ENCODE results near the gene MGMT. TPM values are rescaled to one million over a fixed set of nuclear protein-coding genes. Genes with fewer than 3 reads are reported as not detected.

MGMT gene
- total RNA-seq, 1 donor from 2014 or later = 7.7 TPM

DNA sequence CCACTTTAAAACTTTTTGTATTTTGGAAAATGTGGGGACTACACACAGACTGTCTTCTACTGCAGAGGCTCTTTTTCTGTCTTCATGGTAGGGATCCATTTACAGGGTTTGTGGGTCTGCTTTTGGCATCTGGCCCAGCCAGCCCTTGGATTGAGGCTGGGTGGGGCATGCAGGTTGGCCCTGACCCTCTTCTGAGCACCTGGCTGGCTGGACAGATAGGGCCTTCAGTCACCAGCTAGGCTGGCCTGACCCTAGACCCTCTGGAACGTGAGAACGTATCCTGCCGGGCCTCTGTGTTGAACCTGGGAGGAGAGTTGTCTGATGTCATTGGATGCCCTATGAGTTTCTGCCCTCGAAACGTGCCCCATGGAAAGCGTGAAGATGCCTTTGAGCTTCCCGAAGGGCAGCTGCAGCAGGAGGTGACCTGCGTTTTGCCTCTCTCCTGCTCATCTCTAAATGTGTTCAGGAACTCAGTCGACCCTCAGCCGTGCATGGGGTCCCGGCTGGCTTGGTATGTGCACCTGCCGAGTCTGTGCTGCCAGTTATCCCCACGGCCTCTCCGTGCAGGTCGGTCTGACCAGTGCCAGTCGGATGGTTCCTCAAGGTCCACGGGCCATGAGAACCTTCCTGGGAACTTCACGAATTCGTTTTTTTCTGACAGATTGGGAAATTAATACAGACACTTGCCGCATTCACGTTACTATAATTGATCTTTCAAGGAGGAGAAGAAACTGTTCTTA, 74.9 kb downstream of the MGMT start:
- no peak for DNase-seq (ENCODE audit: low read depth in 2 of 2)

DNA sequence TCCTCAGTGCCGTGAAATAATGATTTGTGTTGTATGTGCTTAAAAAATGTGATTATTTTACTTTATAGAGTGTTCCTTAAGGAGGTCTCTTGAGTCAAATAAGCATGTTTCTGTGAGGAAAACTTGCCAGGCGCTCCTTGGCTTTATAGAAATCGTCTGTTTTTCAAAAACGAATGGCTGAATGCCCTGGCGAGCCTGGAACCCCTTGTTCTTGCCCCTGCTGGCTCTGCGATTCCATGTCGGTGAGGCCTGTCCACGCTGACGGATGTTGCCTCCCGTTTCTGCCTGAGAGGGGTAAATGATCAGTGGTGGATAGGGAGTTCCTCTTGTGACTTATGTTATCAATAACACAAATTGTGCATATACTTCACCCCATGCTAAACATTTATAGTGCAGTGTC, 75.5 kb downstream of the MGMT start:
- DNase-seq (ENCODE audit: low read depth in 2 of 2) = no peak

DNA sequence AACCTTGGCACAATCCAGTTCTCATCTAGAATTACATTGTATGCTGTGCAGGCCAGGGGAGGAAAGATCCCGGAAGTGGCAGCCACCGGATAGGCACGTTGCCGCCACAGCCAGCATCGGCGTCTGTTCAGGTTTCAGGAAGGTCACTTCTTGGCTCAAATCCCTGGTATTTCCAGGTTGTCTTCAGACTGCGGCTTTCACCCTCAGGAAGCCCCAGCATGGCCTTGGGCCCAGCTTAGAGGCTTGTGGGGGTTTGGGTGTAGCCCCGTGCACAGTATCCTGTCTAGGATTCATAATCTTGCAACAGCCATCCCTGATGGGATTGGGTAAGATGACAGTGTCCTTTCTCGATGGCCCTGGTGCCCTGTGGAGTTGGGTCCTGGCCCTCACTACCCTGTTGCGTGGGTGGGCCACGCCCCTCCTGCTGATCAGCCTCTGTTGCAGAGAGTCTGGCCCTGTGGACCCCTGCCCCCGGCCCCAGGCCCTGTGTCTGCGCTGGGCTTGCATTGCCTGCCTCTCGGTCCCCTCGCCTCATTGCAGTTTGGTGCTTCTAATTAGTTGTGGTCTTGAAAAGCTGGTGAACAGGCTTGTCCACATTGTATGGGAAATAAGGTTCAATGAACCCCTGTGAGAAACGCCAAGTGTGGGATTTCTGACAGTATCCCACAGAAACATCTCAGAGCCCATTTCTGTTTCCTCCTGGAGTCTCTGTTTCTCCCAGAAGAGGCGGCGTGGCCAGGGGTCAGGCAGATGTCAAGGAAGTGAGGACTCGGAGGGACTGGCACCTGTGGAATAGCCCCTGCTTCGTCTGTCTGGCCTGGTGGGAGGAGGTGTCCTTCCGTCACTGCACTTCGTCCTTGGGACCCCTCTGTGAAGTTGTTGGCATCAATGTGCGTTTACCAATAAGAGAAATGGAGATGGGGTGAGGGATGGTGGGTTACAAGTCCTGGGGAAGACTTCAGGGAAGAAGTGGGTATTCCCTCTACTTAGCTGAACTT, 77.5 kb downstream of the MGMT start:
- DNase-seq (ENCODE audit: low read depth in 2 of 2) = peak in 1 of 2 donors; percentile 14

DNA sequence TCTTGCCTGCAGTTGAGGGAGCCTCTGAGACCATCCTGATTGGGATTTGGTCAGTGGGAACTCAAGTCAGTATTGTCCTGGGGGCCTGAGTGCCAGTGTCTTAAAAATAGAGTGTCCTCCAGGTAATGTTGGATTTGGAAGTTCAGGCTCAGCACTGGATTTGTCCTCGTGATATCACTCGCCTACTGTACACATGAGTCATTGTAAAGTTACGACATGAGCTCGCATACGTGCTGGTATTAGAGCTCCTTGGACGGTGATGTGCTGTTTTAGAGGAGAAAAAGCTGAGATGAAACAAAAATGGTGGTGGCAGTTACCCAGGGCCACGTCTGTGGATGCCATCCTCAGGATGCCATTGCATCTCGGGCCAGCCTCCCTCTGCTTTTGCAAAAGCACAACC, 78.2 kb downstream of the MGMT start:
- no peak for DNase-seq (ENCODE audit: low read depth in 2 of 2)

DNA sequence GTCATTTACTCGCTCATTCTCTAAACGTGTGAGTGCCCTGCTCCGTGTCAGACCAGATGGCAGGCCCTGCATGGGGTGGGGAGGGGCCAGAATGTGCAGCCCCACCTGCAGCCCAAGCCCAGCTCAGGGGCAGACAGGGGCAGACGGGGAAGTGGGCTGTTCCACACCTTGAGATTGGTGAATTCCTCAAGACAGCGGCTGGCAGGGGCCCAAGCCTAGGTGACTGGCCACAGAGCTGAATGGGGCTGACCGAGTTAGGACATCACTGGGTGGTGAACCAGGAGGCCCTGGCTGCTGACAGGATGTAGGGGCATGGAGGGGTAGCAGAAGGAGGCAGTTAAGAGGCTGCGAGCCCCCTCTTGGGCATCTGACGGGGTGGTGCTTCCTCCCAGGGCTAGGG, 79.1 kb downstream of the MGMT start:
- no peak for DNase-seq (ENCODE audit: low read depth in 2 of 2)

DNA sequence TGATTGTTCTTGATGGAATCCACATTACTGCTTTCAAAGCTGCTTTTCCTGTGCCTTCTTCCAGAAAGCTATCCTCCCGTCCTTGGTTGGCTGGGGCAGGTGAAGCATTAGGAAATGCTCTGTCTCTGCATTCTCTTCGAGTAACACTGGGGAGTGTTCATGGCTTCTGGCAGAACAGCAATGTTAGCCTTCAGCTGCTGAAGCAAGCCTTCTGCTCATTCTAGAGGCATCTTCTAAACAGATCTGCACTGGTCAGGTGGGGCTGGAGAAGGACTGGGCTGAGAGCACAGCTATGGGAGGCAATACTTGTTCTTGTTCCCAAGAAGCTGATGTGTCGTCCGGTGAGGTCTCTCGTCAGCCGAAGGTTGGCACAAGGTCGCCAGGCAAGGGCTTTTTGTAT, 80.6 kb downstream of the MGMT start:
- DNase-seq (ENCODE audit: low read depth in 2 of 2) = no peak

DNA sequence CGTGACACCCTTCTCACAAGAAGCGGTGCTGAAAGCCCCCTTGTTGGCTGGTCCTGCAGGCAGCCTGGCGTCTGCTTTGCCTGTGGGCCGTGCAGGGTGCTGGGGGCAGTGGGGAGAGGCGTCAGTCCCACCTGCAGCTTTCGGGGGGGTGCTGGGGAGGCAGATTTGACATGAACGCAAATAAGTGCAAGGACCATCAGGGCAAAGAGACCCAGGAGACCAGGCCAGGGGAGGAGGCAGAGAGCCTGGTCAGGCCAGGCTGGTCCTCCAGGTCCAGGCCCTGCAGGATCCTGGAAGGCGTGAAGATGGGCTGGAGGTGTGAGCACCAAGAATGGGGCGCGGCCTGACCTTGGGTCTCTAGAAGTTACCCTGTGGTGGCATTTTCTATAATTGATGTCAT, 81.6 kb downstream of the MGMT start:
- DNase-seq (ENCODE audit: low read depth in 2 of 2) = no peak

DNA sequence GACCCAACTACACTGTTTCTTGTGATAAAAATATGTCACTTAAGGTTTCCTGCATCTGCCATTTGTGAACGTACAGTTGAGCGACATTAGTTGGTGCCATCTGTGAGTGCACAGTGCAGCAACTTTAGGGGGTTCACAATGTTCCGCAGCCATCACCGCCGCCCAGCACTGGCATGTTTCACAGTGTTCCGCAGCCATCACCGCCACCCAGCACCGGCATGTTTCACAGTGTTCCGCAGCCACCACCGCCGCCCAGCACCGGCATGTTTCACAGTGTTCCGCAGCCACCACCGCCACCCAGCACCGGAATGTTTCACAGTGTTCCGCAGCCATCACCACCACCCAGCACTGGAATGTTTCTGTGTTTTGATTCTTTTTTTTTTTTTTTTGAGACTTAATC, 83.0 kb downstream of the MGMT start:
- no peak for DNase-seq (ENCODE audit: low read depth in 2 of 2)

DNA sequence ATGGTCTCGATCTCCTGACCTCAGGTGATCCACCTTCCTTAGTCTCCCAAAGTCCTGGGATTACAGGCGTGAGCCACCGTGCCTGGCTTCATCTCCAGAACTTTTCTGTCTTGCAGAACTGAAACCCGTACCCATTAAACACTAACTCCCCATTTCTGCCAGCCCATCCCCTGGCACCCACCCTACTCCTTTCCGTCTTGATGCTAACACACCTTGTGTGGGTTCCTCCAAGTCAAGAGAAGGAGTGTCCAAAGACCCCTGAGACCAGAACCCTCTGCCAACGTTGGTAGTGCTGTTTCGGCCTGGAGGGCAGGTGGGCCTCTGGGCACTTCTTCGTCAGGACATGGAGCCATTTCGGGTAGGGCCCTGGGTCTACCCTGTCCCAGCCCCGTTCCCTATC, 83.6 kb downstream of the MGMT start:
- no peak for DNase-seq (ENCODE audit: low read depth in 2 of 2)

DNA sequence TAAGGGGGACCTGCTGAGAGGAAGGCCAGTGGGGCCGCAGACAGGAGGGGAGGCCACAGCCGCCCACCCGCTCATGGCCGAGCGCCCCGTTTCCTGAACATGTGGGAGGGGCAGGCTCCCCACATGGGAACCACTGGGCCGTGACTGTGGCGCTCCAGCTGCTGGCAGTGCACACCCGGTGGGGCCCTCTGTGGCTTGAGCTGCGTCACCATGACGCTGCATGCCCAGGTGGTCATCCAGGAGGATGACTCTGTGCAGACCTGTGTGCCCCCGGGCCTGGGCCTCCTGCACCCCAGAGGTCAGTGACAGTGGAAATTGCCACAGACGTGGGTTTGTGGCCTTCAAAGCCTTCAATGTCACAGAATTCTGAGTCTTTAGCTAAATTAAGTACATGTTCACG, 85.1 kb downstream of the MGMT start:
- DNase-seq (ENCODE audit: low read depth in 2 of 2) = no peak

DNA sequence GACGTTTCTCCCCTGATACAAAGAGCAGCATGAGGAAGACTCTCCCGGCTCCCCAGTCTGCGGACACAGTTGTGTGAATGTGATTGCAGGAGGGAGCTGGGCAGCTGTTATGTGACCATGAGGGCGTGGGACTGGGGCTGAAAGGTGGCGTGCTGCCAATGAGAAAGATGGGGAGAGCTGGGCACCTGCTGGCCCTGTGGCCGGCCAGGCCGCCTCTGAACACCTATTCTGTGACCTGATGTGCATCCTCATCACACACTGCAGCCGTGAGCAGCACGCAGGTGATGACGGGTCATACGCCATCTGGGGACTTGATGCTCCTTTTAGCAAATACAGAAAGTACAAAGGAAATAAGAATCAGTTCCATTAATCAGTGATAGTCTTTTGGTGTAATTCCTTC, 86.9 kb downstream of the MGMT start:
- DNase-seq (ENCODE audit: low read depth in 2 of 2) = no peak

DNA sequence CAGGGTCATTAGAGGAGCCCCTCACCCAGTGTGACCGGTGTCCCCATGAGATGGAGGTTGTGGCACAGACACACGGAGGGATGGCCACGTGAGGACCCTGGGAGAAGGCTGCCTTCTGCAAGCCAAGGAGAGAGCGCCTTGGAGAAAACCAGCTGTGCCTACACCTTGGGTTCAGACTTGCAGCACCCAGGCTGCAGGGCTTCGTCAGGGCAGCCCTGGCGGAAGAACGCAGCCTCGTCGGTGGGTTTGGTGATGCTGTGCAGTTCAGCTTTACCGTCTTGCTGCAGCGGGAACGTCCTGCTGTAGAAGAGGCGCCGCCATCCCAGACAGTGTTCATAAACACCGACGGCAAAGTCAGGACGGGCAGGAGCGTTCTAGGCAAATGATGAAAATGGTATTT, 89.3 kb downstream of the MGMT start:
- DNase-seq (ENCODE audit: low read depth in 2 of 2) = no peak

DNA sequence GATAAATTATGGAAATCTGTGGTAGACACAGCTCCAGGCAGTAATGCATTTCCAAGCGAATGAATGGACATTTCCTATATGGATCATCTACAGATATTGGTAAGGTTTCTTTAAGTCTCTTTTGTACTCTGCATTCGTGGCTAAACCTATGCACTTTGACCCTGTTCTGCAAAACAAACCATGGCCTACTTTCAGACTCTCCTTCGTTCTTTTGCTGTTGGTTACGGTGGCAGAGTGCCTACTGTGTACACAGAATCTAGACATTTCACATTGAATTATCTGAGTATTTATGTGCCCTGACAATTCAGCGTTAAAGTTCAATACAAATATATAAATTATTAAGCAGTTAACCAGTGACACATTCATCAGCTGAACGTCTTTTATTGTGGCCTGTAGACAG, 93.3 kb downstream of the MGMT start:
- DNase-seq (ENCODE audit: low read depth in 2 of 2) = no peak

DNA sequence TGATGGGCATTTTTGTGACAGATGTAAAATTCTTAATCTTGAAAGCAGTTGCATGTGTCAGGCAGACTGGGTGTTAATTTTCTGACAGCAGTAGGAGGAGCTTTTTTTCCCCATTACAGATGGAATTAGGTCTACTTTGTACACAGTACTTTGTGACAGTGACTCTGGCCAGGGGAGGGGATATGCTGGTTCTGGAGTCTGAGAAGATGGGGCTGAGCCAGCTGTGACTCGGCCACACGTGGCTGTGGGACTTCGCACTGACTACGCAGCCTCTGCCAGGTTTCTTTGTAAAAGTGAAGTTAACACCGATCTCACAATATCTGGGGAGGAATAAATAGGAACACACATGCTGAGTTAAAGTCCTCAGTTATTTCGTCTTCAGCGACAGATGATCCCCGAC, 95.4 kb downstream of the MGMT start:
- no peak for DNase-seq (ENCODE audit: low read depth in 2 of 2)

DNA sequence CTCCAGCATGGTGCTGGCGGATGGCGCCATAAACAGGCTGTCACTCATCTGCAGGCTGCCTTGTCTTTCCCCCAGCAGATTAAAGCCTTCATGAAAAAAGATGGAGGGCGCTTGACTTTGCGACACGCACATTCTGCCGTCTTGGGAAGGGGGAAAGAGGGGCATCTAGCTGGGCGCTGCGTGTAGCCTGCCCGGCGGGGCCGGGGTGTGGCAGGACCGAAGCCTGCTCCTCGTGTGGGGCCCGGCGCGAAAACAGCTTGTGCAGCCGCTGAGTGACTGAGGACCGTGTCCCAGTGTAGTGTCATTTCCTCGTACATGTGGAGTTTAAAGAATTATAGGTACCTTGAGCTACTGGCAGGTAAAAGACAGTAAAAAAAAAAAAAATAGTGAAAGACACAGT, 97.9 kb downstream of the MGMT start:
- no peak for DNase-seq (ENCODE audit: low read depth in 2 of 2)

DNA sequence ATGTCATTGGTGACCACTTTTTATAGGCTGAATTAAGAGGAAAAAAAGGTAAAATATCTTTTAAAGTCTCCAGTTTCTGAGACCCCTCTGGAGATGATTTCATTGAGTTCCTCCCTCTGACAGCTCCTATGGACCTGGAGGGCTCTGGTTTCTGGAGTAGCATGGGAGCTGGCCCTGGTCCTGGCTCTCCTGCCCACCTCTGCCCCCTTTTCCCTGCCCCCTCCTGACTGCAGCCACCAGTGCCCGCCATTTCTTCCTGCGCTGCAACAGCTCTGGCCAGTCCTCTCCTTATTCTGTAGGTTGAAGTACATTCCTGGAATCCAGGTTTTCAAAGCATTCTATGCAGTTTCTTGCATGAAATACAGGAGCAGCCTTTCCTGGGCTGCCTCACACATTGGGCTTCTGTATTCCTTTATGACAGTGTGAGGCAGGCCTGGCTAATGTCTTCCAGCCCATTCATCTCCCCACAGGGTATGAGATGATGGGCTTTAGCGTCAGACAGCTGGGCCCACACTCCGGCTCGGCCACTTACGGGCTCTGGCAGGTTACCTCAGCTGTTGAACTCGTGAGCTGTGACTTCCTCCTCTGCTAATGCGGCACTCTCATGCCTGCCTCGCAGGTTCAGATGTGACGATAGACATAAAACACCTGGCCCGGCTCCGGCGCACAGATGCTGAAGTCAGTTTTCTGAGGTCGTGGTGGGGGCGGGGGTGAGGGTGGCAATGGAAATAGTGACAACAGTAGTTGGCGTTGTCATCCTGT, 101.7 kb downstream of the MGMT start:
- no peak for DNase-seq (ENCODE audit: low read depth in 2 of 2)

DNA sequence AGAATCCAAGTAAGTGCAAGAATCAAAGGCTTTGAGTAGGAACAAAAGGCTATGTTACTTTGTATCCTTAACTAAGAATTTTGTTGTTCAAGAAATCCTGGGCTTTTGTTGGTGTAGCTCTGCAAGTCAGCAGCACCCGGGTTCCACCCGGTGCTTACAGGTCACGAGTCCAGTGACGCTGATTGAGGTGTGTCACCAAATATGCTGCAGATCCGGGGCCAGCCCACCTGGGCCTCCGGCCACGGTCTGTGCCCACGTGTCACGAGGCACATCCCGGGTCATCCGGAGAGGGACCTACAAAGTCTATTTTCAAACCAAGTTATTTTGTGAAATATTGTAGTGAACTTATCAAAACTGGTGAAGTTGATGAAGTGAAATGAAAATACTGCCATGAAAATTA, 103.1 kb downstream of the MGMT start:
- DNase-seq (ENCODE audit: low read depth in 2 of 2) = no peak

DNA sequence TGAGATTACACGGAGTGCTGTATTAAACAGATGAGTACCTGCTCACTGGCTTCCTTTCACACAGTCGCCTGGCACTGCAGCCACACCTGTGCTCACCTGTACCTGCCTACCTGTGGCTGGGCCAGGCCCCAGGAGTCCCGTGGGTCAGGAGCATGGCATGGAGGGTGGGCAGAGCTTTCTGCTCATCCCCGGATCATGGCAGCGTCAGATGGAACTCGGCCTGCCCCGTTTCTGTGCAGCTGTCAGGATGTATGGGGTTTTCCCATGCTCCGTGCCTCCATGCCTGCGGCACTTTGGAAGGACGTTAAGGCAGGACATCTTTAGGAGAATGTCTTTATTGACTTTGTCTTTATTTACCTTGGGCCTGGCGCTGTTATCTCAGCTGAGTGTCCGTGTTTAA, 112.2 kb downstream of the MGMT start:
- no peak for DNase-seq (ENCODE audit: low read depth in 2 of 2)

DNA sequence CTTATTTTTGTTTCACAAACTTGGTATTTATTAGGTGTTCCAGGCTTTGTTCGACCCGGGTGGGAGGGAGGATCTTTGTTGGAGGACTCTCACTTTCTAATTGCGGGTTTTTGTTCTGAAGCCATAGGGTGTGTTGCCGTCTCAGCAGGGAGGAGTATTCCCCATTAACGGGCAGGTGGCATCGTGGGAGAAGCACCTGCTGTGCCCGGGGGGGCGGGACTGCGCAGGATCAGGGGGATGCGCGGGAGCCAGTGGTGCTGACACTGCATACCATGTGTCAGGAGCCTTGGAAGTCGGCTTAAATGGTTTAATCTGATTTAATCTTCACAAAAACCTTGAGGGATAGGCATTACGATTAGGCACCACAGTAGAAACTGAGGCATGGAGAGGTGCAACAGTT, 113.0 kb downstream of the MGMT start:
- no peak for DNase-seq (ENCODE audit: low read depth in 2 of 2)

DNA sequence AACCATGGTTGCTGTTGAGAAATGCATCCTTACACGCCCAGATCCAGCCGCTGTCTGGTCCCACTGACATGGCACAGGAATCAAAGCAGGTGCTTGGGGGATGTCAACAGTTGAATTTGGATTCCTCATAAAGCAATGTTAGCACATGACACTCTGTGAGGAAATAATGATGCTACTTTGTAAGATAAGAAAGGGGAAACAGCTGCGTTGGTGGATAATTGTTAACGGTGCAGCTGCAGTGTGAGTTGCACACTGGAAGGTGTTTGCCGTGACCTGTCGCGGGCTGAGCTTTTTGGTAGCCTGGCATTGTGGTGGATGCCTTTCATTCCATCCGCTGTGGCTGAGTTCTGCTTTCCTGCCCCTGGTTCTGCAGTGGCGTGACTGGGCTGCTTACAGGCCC, 113.9 kb downstream of the MGMT start:
- DNase-seq (ENCODE audit: low read depth in 2 of 2) = no peak

DNA sequence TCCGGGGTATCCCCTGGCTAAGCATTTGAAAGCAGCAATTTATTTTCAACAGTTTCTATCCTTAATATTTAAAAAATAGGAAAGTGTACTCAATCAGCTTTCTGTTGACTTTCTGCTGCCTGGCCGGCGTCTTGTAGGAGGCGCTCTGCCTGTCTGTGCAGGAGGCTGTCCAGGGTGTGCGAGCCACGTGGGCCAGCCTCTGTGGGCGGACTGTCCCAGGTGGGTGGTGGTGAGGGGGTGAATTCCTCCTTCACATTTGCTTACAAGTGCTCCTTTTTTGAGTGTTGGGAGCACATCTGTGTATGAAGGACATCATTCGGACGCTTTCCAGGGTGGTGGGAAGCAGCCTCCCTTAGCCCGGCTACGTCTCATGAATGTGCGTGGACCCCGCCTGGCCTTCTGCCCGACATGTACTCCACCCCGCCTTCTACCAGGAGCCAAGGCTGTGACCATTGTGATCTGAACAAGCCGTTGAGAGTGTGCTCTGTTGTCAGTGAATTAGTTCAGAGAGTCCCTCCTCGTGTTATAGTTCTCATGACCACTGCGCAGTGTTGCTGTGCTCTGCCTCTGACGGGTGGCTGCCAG, 114.9 kb downstream of the MGMT start:
- DNase-seq (ENCODE audit: low read depth in 2 of 2) = no peak

DNA sequence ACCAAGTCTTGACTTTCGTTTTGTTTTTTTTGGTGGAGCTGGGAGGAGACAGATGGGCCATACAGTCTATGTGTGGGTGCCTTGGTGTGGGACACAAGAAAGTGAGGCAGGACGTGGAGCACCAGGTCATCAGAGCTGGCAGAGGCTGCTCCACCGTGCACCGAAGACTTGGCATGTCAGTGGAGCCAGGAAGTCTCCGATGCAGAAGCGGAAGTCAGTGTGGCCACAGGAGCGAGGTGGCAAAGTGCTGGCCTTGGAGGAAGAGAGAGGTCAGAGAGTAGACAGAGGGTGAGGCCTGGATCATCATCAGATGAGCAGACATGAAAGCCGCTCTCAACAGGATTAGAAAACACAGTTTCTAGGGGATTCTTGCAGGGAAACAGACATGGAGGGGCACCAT, 116.8 kb downstream of the MGMT start:
- no peak for DNase-seq (ENCODE audit: low read depth in 2 of 2)

All from lung microvascular endothelial cell (primary cell).